ENCODE data around the gene ACTG1.

The ACTG1 gene

DNA sequence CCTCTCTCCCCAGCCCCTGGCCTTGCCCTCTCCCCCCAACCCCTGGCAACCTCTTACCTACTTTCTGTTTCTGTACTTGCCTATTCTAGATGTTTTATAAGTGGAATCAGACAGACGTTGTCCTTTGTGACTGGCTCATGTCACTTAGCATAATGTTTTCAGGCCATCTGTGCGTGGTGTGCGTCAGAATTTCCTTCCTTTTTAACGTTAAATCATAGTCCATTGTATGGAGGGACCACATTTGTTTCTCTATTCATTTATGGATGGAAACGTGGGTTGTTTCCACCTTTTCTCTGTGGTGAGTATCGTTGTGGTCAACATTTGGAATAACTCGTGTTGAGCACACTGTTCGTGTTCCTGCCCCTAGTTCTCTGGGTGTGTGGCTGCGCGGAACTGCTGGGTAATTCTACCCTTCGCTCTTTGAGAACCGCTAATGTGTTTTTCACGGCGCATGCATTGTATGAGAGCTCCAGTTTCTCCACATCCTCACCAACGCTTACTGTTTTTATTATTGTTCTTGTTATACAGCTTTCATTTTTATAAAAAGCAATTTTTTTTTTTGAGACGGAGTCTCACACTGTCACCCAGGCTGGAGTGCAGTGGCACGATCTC is 26.3 kb downstream of the ACTG1 start:
- Histone ChIP-seq H3K27me3 (no peaks in the 10 kb centered on the region), H3K9me3 (no peaks in the 10 kb centered on the region), H3K4me3 (ENCODE audit: low read depth, low read length) (no peak overlapping the region), H3K36me3 (no peaks in the 10 kb centered on the region), H3K4me1 (peaks cover 14% of the 10 kb centered on the region)
- TF ChIP-seq, protein P1, sequence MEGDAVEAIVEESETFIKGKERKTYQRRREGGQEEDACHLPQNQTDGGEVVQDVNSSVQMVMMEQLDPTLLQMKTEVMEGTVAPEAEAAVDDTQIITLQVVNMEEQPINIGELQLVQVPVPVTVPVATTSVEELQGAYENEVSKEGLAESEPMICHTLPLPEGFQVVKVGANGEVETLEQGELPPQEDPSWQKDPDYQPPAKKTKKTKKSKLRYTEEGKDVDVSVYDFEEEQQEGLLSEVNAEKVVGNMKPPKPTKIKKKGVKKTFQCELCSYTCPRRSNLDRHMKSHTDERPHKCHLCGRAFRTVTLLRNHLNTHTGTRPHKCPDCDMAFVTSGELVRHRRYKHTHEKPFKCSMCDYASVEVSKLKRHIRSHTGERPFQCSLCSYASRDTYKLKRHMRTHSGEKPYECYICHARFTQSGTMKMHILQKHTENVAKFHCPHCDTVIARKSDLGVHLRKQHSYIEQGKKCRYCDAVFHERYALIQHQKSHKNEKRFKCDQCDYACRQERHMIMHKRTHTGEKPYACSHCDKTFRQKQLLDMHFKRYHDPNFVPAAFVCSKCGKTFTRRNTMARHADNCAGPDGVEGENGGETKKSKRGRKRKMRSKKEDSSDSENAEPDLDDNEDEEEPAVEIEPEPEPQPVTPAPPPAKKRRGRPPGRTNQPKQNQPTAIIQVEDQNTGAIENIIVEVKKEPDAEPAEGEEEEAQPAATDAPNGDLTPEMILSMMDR (IDR thresholded peaks at IDR 0.05; ENCODE audit: low read depth, low read length), result no peak
- DNase-seq, result no peak

DNA sequence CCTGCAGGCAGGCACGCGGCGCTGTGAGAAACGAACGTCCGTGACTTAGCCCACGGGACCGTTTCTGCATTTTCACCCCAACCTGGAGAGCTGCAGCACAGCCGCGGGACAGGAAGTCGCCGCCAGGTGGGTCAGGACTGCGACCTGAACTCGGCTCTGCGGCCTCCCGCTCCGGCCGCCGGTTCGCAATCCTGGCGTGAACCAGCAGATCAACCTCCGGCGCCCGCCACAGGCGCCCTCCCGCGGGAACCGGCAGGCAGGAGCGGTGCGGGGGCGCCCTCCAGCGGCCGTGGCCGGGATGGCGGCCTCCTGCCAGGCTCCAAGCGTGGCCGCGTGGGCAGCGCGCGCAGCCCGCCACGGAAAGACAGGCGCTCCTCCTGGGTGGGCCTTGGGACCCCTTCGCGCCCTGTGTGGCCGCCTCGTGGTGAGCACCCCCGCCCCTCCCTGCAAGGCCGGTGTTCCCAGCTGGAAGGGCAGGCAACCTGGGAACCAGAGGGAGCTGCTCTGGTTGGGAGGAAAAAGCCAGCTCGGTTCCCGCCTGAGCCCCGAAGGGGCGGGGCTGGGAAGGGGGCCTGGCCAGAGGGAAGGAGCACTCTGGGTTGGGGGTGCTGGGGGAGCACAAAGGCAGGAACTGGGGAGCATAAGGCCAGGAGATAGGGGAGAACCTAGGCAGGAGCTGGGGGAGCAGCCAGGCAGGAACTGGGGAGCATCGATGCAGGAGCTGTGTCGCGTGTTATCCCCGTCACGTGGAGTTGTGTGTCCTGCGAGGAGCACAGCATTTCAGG is 28.2 kb downstream of the ACTG1 start:
- H3K27me3 ChIP-seq, result no peaks in the 10 kb centered on the region
- H3K4me3 ChIP-seq (ENCODE audit: low read depth, low read length), result peak overlapping the region; percentile 45

DNA sequence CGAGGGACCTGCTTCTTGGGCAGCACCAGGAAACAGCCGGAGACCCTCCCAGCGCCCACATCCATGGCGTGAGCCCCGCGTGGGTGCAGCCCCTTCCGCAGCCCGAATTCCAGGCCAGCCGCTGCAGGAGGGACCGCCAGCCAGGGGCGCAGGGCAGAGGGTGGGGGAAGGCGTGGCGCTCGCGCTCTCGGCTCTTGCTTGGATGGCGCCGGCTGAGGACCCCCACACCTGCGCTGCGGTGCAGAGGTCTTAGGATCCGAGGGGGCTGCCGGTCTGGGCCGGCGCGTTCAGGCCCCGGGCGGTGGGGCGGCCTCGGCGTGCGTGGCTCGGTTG is 28.8 kb downstream of the ACTG1 start:
- Histone ChIP-seq H3K9me3 (no peaks in the 10 kb centered on the region), H3K36me3 (no peaks in the 10 kb centered on the region), H3K4me1 (peaks cover 7% of the 10 kb centered on the region), H3K27me3 (no peaks in the 10 kb centered on the region), H3K4me3 (ENCODE audit: low read depth, low read length) (peak overlapping the region; percentile 31)
- DNase-seq, result no peak
- TF ChIP-seq, protein P1 (IDR thresholded peaks at IDR 0.05; ENCODE audit: low read depth, low read length), result no peak

More for the DNA sequence above, 28.2 kb downstream of the ACTG1 start:
- H3K36me3 ChIP-seq, result no peaks in the 10 kb centered on the region
- no peaks in the 10 kb centered on the region for H3K9me3 ChIP-seq
- TF ChIP-seq, protein P1 (IDR thresholded peaks at IDR 0.05; ENCODE audit: low read depth, low read length), result peak; percentile 70
- H3K4me1 ChIP-seq, result peaks cover 7% of the 10 kb centered on the region
- peak; percentile 92 for DNase-seq

DNA sequence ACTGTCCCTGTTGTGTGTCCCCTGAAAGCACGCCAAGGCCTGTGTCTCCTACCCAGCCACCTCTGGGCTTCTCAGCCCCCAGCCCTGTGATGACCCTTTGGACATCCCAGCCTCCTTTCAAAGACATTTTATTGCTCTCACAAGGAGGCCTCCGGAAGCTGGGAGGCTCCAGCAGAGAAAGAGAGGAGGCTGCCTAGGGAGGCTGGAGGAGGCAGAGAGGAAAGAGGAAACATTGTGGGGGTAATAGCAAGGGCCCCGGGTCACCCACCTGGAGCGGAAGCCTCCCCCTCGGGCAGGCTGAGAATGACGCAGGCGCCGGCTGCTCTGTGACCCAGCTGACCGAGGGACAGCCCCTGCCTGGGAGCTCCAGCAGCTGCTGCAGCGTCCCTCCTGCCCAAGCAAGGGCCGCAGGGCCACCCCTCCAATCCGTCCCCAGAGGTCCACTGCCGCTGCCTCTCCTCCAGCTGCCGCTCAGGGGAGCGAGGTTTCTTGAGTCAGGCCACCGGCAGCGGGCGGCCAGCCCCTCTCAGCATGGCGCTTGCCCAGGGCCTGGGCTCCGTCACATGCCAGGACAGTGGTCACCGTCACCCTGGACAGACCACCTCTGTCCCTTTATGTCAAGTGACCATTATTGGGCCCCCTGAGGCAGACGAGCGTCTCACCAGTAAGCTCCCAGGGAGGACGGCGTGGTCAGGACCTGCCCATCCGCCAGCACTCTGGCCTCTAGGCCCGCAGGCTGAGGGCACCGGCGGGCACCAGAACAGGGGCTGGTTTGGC is 29.3 kb downstream of the ACTG1 start:
- Histone ChIP-seq H3K4me1 (peaks cover 7% of the 10 kb centered on the region), H3K4me3 (ENCODE audit: low read depth, low read length) (no peak overlapping the region), H3K36me3 (no peaks in the 10 kb centered on the region), H3K9me3 (no peaks in the 10 kb centered on the region), H3K27me3 (no peaks in the 10 kb centered on the region)
- TF ChIP-seq, protein P1 (IDR thresholded peaks at IDR 0.05; ENCODE audit: low read depth, low read length), result no peak
- no peak for DNase-seq

DNA sequence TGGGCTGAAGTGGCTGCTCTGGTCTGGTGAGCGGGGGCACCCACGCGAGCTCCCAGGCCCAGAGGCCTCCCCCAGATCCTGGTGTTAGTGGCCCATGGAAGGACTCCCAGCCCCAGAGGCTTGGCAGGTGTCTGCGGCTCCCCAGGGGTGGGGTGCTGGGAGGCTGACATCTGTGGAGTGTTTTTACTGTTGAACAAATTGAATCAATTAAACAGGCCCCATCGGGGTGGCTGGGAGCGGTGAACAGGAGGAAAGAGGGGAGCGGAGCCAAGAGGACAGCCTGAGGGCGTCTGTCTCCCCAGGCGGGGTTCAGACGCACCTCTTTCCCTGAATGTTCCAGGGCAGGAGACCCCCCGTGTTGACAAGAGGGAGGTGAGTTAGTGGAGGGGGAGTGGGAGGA is 29.9 kb downstream of the ACTG1 start:
- Histone ChIP-seq H3K4me3 (ENCODE audit: low read depth, low read length) (no peak overlapping the region), H3K36me3 (no peaks in the 10 kb centered on the region), H3K9me3 (no peaks in the 10 kb centered on the region), H3K27me3 (no peaks in the 10 kb centered on the region), H3K4me1 (peaks cover 7% of the 10 kb centered on the region)
- no peak for DNase-seq
- TF ChIP-seq, protein P1 (IDR thresholded peaks at IDR 0.05; ENCODE audit: low read depth, low read length), result no peak

All from BE2C (cell line).